Neutrophil (primary cell): ENCODE data around the gene HNRNPR.

Experiments
- H3K27ac ChIP-seq: fragments of 200-600 bp; sonication (generic); 2 replicates; pipeline ENCODE4 v1.5.1; 2016; ENCODE audit warnings: mild to moderate bottlenecking, moderate library complexity
- H3K27me3 ChIP-seq: fragments of 200-600 bp; sonication (generic); 2 replicates; pipeline ENCODE4 v1.6.0; 2016; ENCODE audit warnings: mild to moderate bottlenecking
- H3K36me3 ChIP-seq: fragments of 200-600 bp; sonication (generic); 2 replicates; pipeline ENCODE4 v1.5.1; 2017
- H3K4me1 ChIP-seq, 2 experiments: fragments of 200-600 bp in 1 of 2; sonication (generic) in 1 of 2; 1 replicate in 1 of 2; 2 replicates in 1 of 2; pipeline versions ENCODE4 v1.5.1 to v1.6.1; 2013 to 2016; ENCODE audit warnings: low read depth in 1 of 2, low read length in 1 of 2, mild to moderate bottlenecking in 1 of 2, moderate library complexity in 1 of 2; ENCODE audit not compliant: control insufficient read depth in 1 of 2, insufficient read depth in 1 of 2
- H3K4me3 ChIP-seq, 2 experiments: fragments of 200-600 bp in 1 of 2; sonication (generic) in 1 of 2; 1 replicate in 1 of 2; 2 replicates in 1 of 2; pipeline ENCODE4 v1.5.1; 2013 to 2016; ENCODE audit warnings: low read depth in 1 of 2, low read length in 1 of 2, mild to moderate bottlenecking in 1 of 2, moderate library complexity in 1 of 2
- H3K9me3 ChIP-seq: fragments of 200-600 bp; sonication (generic); 2 replicates; pipeline ENCODE4 v1.5.1; 2016
- CTCF ChIP-seq: fragments of 200-600 bp; sonication (generic); IDR thresholded peaks from 2 replicates; pipeline ENCODE4 v1.5.1; 2016; ENCODE audit warnings: antibody characterized with exemption

The HNRNPR gene

DNA sequence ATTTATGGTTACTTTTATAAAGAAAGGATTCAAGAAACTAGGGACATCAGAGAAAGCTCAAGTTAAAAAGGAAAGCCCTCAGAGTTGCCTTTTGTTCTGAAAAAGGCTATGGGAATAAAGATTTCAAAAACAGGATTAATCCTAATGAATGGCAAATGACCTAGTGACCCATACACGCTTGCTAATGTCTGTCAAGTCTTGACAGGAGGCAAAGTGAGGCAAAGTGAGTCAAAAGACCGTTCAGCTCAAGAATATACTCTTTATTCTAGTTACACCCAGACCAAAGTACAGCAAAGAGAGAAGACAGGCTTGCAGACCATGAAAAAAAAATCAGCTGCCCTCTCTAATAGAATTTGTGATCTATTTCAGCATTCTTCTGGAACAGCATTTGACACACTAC is 22.1 kb upstream of the HNRNPR start:
- Histone ChIP-seq H3K4me1 (peaks cover 19 to 21% of the 10 kb centered on the region in 2 experiments), H3K9me3 (peaks cover 19% of the 10 kb centered on the region), H3K4me3 (no peak overlapping the region), H3K27me3 (no peaks in the 10 kb centered on the region), H3K27ac (no peak overlapping the region), H3K36me3 (peaks cover 9% of the 10 kb centered on the region)
- no peak for TF ChIP-seq CTCF

GRCh38 chr1:23362218-23362713 is 18.2 kb upstream of the HNRNPR start:
- Histone ChIP-seq H3K27ac (no peak overlapping the region), H3K36me3 (peaks cover 9% of the 10 kb centered on the region), H3K4me1 (peaks cover under 1 to 2% of the 10 kb centered on the region in 2 experiments), H3K9me3 (peaks cover 29% of the 10 kb centered on the region), H3K4me3 (no peak overlapping the region), H3K27me3 (no peaks in the 10 kb centered on the region)
- no peak for TF ChIP-seq CTCF

GRCh38 chr1:23358310-23358875 is 14.3 kb upstream of the HNRNPR start:
- H3K4me3 ChIP-seq = no peak overlapping the region
- H3K36me3 ChIP-seq = peaks cover 9% of the 10 kb centered on the region
- no peak for TF ChIP-seq CTCF
- no peaks in the 10 kb centered on the region for H3K27me3 ChIP-seq
- H3K4me1 ChIP-seq = no peaks in the 10 kb centered on the region
- peaks cover 29% of the 10 kb centered on the region for H3K9me3 ChIP-seq
- no peak overlapping the region for H3K27ac ChIP-seq

DNA sequence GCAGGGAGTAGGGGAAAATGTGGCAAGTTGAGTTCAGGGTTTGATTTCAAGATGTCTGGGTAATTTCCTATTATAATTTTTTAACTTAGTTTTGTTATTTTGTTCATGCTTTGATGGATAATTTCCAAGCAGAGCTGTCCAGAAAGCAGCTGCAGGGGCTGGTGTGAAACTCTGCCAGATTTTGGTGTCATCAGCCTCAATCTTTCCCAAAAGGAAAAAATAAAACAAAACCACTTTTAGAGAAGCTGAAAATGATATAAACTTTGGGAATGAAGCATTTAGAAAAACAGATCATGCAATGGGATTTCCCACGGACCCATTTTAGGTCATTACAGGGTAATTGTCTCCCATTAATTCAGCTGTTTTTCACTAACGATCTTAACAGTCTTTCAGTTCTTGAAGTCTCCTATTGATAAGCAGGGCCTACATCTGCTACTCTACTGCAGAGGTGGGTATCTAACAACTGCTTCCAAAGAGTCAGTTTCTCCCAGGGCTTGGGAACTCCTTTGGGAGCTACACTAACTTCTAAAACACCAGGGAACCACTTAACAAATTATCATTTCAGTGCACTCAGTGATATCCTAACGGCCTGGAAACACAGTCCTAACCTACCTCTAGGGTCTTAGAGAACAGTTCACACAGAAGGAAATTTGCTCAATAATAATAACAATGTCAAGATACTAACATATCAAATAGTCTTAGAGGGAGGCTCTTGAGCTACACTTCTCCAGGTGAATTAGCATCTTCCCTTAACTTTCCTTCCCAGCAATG is 13.2 kb upstream of the HNRNPR start:
- Histone ChIP-seq H3K27ac (no peak overlapping the region), H3K4me3 (no peak overlapping the region), H3K27me3 (no peaks in the 10 kb centered on the region), H3K9me3 (peaks cover 22% of the 10 kb centered on the region), H3K4me1 (no peaks in the 10 kb centered on the region), H3K36me3 (peaks cover 2% of the 10 kb centered on the region)
- TF ChIP-seq CTCF = no peak

- no peak for TF ChIP-seq CTCF
- no peak overlapping the region for H3K27ac ChIP-seq
- no peaks in the 10 kb centered on the region for H3K4me1 ChIP-seq
- H3K27me3 ChIP-seq = no peaks in the 10 kb centered on the region
- H3K4me3 ChIP-seq = no peak overlapping the region
- peaks cover 15% of the 10 kb centered on the region for H3K9me3 ChIP-seq
- no peaks in the 10 kb centered on the region for H3K36me3 ChIP-seq
Observed at GRCh38 chr1:23356471-23357137, 12.5 kb upstream of the HNRNPR start.
